ENCODE data around the gene ALKBH4.

DNA sequence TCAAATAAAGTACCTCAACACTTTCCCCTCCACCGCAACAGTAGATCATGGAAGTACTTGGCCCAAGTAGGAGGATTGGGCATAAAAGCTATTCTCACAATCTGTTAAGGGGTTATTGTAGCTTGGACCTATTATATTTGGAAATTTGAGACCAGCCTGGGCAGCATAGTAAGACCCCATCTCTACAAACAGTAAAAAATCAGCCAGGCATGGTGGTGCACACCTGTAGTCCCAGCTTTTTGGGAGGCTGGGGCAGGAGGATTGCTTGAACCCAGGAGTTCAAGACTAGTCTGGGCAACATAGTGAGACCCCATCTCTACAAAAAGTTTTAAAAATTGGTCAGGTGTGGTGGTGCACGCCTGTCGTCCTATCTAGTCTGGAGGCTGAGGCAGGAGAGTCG, 55.3 kb downstream of the ALKBH4 start:
- TF ChIP-seq POLR2A (IDR thresholded peaks at IDR 0.05) = no peak
- TF ChIP-seq, protein P1, sequence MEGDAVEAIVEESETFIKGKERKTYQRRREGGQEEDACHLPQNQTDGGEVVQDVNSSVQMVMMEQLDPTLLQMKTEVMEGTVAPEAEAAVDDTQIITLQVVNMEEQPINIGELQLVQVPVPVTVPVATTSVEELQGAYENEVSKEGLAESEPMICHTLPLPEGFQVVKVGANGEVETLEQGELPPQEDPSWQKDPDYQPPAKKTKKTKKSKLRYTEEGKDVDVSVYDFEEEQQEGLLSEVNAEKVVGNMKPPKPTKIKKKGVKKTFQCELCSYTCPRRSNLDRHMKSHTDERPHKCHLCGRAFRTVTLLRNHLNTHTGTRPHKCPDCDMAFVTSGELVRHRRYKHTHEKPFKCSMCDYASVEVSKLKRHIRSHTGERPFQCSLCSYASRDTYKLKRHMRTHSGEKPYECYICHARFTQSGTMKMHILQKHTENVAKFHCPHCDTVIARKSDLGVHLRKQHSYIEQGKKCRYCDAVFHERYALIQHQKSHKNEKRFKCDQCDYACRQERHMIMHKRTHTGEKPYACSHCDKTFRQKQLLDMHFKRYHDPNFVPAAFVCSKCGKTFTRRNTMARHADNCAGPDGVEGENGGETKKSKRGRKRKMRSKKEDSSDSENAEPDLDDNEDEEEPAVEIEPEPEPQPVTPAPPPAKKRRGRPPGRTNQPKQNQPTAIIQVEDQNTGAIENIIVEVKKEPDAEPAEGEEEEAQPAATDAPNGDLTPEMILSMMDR (IDR thresholded peaks at IDR 0.05) = no peak
